Neutrophil (primary cell): ENCODE measurements around the gene FZR1.

Source experiments
- H3K27ac ChIP-seq: fragments of 200-600 bp; sonication (generic); 2 replicates; pipeline ENCODE4 v1.5.1; 2016; ENCODE audit warnings: mild to moderate bottlenecking, moderate library complexity
- H3K27me3 ChIP-seq: fragments of 200-600 bp; sonication (generic); 2 replicates; pipeline ENCODE4 v1.6.0; 2016; ENCODE audit warnings: mild to moderate bottlenecking
- H3K36me3 ChIP-seq: fragments of 200-600 bp; sonication (generic); 2 replicates; pipeline ENCODE4 v1.5.1; 2017
- H3K4me1 ChIP-seq, 2 experiments: fragments of 200-600 bp in 1 of 2; sonication (generic) in 1 of 2; 1 replicate in 1 of 2; 2 replicates in 1 of 2; pipeline versions ENCODE4 v1.5.1 to v1.6.1; 2013 to 2016; ENCODE audit warnings: low read depth in 1 of 2, low read length in 1 of 2, mild to moderate bottlenecking in 1 of 2, moderate library complexity in 1 of 2; ENCODE audit not compliant: control insufficient read depth in 1 of 2, insufficient read depth in 1 of 2
- H3K4me3 ChIP-seq, 2 experiments: fragments of 200-600 bp in 1 of 2; sonication (generic) in 1 of 2; 1 replicate in 1 of 2; 2 replicates in 1 of 2; pipeline ENCODE4 v1.5.1; 2013 to 2016; ENCODE audit warnings: low read depth in 1 of 2, low read length in 1 of 2, mild to moderate bottlenecking in 1 of 2, moderate library complexity in 1 of 2
- H3K9me3 ChIP-seq: fragments of 200-600 bp; sonication (generic); 2 replicates; pipeline ENCODE4 v1.5.1; 2016
- CTCF ChIP-seq: fragments of 200-600 bp; sonication (generic); IDR thresholded peaks from 2 replicates; pipeline ENCODE4 v1.5.1; 2016; ENCODE audit warnings: antibody characterized with exemption

Gene FZR1

DNA sequence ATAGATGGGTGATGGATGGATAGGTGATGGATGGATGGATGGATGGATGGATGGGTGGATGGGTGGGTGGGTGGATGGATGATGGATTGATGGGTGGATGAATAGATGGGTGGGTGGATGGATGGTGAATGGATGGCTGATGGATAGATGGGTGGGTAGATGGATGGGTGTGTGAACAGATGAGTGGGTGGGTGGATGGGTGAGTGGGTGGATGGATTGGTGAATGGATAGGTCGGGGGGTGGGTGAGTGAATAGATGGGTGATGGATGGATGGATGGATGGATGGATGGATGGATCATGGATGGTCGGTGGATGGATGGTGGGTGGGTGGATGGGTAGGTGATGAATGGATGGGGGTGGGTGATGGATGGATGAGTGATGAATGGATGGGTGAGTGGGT is 29.3 kb upstream of the FZR1 start:
- Histone ChIP-seq H3K36me3 (peaks cover 5% of the 10 kb centered on the region), H3K27ac (no peak overlapping the region), H3K4me1 (peaks cover 3 to 17% of the 10 kb centered on the region in 2 experiments), H3K9me3 (no peaks in the 10 kb centered on the region), H3K27me3 (no peaks in the 10 kb centered on the region), H3K4me3 (no peak overlapping the region)
- TF ChIP-seq CTCF = no peak

- no peak for TF ChIP-seq CTCF
Observed at GRCh38 chr19:3477506-3477905, 28.6 kb upstream of the FZR1 start.

GRCh38 chr19:3477951-3478350 is 28.2 kb upstream of the FZR1 start:
- H3K4me3 ChIP-seq = no peak overlapping the region
- TF ChIP-seq CTCF = no peak
- peak overlapping the region; percentile 44 for H3K27ac ChIP-seq
- H3K9me3 ChIP-seq = no peaks in the 10 kb centered on the region
- peaks cover 12% of the 10 kb centered on the region for H3K36me3 ChIP-seq
- peaks cover 3 to 17% of the 10 kb centered on the region in 2 experiments for H3K4me1 ChIP-seq
- H3K27me3 ChIP-seq = no peaks in the 10 kb centered on the region

More at GRCh38 chr19:3477506-3477905, 28.6 kb upstream of the FZR1 start:
- Histone ChIP-seq H3K27ac (no peak overlapping the region), H3K9me3 (no peaks in the 10 kb centered on the region), H3K27me3 (no peaks in the 10 kb centered on the region), H3K36me3 (peaks cover 11% of the 10 kb centered on the region), H3K4me1 (peaks cover 3 to 17% of the 10 kb centered on the region in 2 experiments), H3K4me3 (no peak overlapping the region)

GRCh38 chr19:3478409-3479176 is 27.5 kb upstream of the FZR1 start:
- Histone ChIP-seq H3K4me3 (peak overlapping the region in 1 of 2 experiments; percentile 27), H3K9me3 (no peaks in the 10 kb centered on the region), H3K27me3 (no peaks in the 10 kb centered on the region), H3K36me3 (peaks cover 12% of the 10 kb centered on the region), H3K4me1 (peaks cover 3 to 17% of the 10 kb centered on the region in 2 experiments), H3K27ac (peak overlapping the region; percentile 44)
- TF ChIP-seq CTCF = no peak

GRCh38 chr19:3479177-3479833 is 26.8 kb upstream of the FZR1 start:
- Histone ChIP-seq H3K27ac (no peak overlapping the region), H3K27me3 (no peaks in the 10 kb centered on the region), H3K4me3 (peak overlapping the region in 1 of 2 experiments; percentile 27), H3K9me3 (no peaks in the 10 kb centered on the region), H3K36me3 (peaks cover 12% of the 10 kb centered on the region), H3K4me1 (peaks cover 3 to 17% of the 10 kb centered on the region in 2 experiments)
- TF ChIP-seq CTCF = no peak
